Glutamatergic neuron (in vitro differentiated cells): ENCODE measurements around the gene CLRN3. TPM values are rescaled to one million over a fixed set of nuclear protein-coding genes. Genes with fewer than 3 reads are reported as not detected.
A peak's percentile ranks its signal among the peaks of the same experiment; 100 is the strongest.

Experiments used
- DNase-seq: peaks from one replicate; pipeline ENCODE4 v3.0.0; 2022
- H3K27ac Mint-ChIP-seq: one replicate; pipeline ENCODE4 v1.8.0; 2020; ENCODE audit warnings: mild to moderate bottlenecking, mixed read lengths, inconsistent platforms; ENCODE audit not compliant: unreplicated experiment
- H3K27me3 Mint-ChIP-seq: one replicate; pipeline ENCODE4 v1.8.0; 2020; ENCODE audit warnings: mild to moderate bottlenecking, moderate library complexity, mixed read lengths, inconsistent platforms; ENCODE audit not compliant: unreplicated experiment
- H3K36me3 Mint-ChIP-seq: one replicate; pipeline ENCODE4 v1.8.0; 2020; ENCODE audit warnings: mild to moderate bottlenecking, mixed read lengths, inconsistent platforms; ENCODE audit not compliant: unreplicated experiment
- H3K4me1 Mint-ChIP-seq: one replicate; pipeline ENCODE4 v1.8.0; 2020; ENCODE audit warnings: mild to moderate bottlenecking, low read depth, mixed read lengths, inconsistent platforms; ENCODE audit not compliant: unreplicated experiment
- H3K4me3 Mint-ChIP-seq: one replicate; pipeline ENCODE4 v1.8.0; 2020; ENCODE audit warnings: mild to moderate bottlenecking, mixed read lengths, inconsistent platforms; ENCODE audit not compliant: unreplicated experiment
- H3K9me3 Mint-ChIP-seq: one replicate; pipeline ENCODE4 v1.8.0; 2020; ENCODE audit warnings: mild to moderate bottlenecking, moderate library complexity, mixed read lengths, inconsistent platforms; ENCODE audit not compliant: unreplicated experiment
- CTCF ChIP-seq: fragments of 200-600 bp; sonication (generic); IDR thresholded peaks from one replicate; pipeline ENCODE4 v1.5.0; 2021; ENCODE audit not compliant: partially characterized antibody, unreplicated experiment
- total RNA-seq: library from RNA; stranded (reverse); fragmentation: NEBNext Ultra II Directional; extraction: Animal tissue kit (Norgen Biotek cat#: 25700); gene quantifications from one replicate; pipeline ENCODE4 v1.2.1, GENCODE V29; 2021; ENCODE audit not compliant: unreplicated experiment

The CLRN3 gene
- total RNA-seq, 1 donor from 2014 or later, result not detected

- peaks cover 4% of the 10 kb centered on the region for H3K9me3 Mint-ChIP-seq
- no peak overlapping the region for H3K27ac Mint-ChIP-seq
- no peak for TF ChIP-seq CTCF
- peaks cover 3% of the 10 kb centered on the region for H3K27me3 Mint-ChIP-seq
- H3K36me3 Mint-ChIP-seq, result peaks cover 19% of the 10 kb centered on the region
- H3K4me1 Mint-ChIP-seq, result peaks cover 13% of the 10 kb centered on the region
- DNase-seq, result no peak
- H3K4me3 Mint-ChIP-seq, result peak overlapping the region; percentile 18
Observed at GRCh38 chr10:127905001-127905847, 12.5 kb upstream of the CLRN3 start.

GRCh38 chr10:127904311-127905000, 11.7 kb upstream of the CLRN3 start:
- Mint-ChIP-seq H3K4me1 (peaks cover 13% of the 10 kb centered on the region), H3K4me3 (no peak overlapping the region)
- DNase-seq, result no peak

GRCh38 chr10:127903789-127904188, 11.0 kb upstream of the CLRN3 start:
- H3K36me3 Mint-ChIP-seq, result peaks cover 25% of the 10 kb centered on the region
- no peak for DNase-seq
- no peak overlapping the region for H3K27ac Mint-ChIP-seq
- H3K4me1 Mint-ChIP-seq, result peaks cover 12% of the 10 kb centered on the region
- no peak for TF ChIP-seq CTCF
- H3K27me3 Mint-ChIP-seq, result peaks cover 2% of the 10 kb centered on the region
- peaks cover 2% of the 10 kb centered on the region for H3K9me3 Mint-ChIP-seq
- H3K4me3 Mint-ChIP-seq, result no peak overlapping the region

More at GRCh38 chr10:127904311-127905000, 11.7 kb upstream of the CLRN3 start:
- TF ChIP-seq CTCF, result no peak
- Mint-ChIP-seq H3K9me3 (peaks cover 2% of the 10 kb centered on the region), H3K27ac (no peak overlapping the region), H3K36me3 (peaks cover 19% of the 10 kb centered on the region), H3K27me3 (peaks cover 2% of the 10 kb centered on the region)

- TF ChIP-seq CTCF, result no peak
- DNase-seq, result no peak
- Mint-ChIP-seq H3K9me3 (no peaks in the 10 kb centered on the region), H3K27me3 (no peaks in the 10 kb centered on the region), H3K4me3 (no peak overlapping the region), H3K4me1 (no peaks in the 10 kb centered on the region), H3K27ac (no peak overlapping the region), H3K36me3 (peaks cover 29% of the 10 kb centered on the region)
Observed at GRCh38 chr10:127899766-127900387, 7.1 kb upstream of the CLRN3 start.

- H3K27ac Mint-ChIP-seq, result no peak overlapping the region
- H3K4me3 Mint-ChIP-seq, result no peak overlapping the region
- no peaks in the 10 kb centered on the region for H3K4me1 Mint-ChIP-seq
- DNase-seq, result no peak
- H3K9me3 Mint-ChIP-seq, result no peaks in the 10 kb centered on the region
- no peak for TF ChIP-seq CTCF
- H3K36me3 Mint-ChIP-seq, result peaks cover 10% of the 10 kb centered on the region
- H3K27me3 Mint-ChIP-seq, result no peaks in the 10 kb centered on the region
Observed at GRCh38 chr10:127897177-127897576, 4.4 kb upstream of the CLRN3 start.
